Measurements from ENCODE around the gene UBE2L3. TPM values are rescaled to one million over a fixed set of nuclear protein-coding genes. Genes with fewer than 3 reads are reported as not detected.
"Not testable (repeated sequence)": the region's sequence is repeated elsewhere in the genome, so short reads cannot be mapped to it uniquely, and the experiment has no call there.

UBE2L3 gene
- total RNA-seq, 1 experiment from 2014 or later: 91.2 TPM

DNA sequence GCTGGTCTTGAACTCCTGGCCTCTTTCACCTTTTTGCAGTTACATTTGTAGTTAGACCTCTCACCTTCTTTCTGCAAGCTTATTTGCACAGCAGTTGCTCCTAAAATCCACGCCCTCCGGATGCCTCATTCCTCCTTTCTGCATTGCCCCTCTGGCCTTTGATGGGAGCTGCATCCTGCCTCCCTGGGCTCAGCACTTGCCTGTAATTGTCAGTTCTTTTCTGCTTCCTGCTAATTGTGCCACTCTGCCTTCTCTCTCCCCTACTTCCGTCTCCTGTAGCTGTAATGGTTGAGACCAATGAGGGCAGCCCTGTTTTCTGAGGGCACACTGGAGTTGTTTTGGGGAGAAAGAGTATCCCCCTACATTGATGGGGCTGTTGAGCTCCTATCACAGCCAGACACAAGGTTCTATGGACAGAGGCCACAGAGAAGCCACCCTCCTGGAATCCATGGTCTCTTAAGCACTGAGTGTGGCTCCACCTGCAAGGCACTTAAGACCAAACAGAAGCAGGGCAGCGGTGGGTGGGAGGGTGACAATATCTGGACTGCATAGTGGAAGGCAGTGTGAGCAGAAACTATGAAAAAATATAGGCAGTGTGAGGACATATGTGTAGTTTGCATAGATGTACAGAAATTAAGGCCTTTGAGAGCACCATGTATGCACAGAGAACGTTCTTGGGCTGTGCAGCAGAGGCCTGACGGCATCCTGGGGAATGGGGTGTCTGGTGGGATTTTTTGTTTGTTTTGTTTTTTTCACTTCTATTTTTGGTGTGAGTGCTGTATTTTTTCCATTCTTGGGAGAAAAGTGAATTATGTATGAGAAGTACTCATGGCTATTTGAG is 31.8 kb downstream of the UBE2L3 start:
- DNase-seq (ENCODE audit: low read depth): no peak

GRCh38 chr22:21602579-21602978 is 35.1 kb downstream of the UBE2L3 start:
- no peak for DNase-seq (ENCODE audit: low read depth)

- DNase-seq (ENCODE audit: low read depth): no peak
Measured at GRCh38 chr22:21603973-21604372, 36.5 kb downstream of the UBE2L3 start.

DNA sequence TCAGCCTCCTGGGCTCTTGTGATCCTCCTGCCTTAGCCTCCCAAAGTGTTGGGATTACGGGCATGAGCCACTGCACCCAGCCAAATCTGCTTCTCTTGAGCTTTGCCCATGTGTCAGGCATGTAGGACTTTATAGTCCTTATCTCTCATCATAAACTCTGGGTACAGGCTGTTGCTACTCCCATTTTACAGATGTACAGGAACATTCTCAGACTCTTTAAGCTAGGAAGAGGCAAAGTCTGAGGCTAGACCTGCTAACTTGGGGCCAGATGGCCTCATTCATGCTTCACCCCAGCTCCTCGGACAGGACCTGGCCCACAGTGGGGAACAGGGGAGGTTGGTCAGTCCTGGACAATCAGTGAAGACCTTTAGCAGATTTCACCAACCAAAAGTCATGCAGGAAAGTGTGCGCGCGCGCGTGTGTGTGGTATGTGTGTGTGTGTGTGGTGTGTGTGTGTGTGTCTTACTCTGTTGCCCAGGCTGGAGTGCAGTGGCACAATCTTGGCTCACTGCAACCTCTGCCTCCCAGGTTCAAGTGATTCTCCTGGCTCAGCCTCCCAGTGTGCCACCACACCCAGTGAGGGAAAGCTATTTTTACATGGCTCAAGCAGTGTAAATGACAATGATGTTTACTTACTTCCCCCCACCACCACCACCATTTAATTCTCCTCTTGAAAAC is 38.5 kb downstream of the UBE2L3 start:
- DNase-seq (ENCODE audit: low read depth): no peak

- DNase-seq (ENCODE audit: low read depth): peak; percentile 86
Measured at GRCh38 chr22:21606775-21607174, 39.3 kb downstream of the UBE2L3 start.

GRCh38 chr22:21609556-21610157 is 42.1 kb downstream of the UBE2L3 start:
- DNase-seq (ENCODE audit: low read depth): not testable (repeated sequence)

DNA sequence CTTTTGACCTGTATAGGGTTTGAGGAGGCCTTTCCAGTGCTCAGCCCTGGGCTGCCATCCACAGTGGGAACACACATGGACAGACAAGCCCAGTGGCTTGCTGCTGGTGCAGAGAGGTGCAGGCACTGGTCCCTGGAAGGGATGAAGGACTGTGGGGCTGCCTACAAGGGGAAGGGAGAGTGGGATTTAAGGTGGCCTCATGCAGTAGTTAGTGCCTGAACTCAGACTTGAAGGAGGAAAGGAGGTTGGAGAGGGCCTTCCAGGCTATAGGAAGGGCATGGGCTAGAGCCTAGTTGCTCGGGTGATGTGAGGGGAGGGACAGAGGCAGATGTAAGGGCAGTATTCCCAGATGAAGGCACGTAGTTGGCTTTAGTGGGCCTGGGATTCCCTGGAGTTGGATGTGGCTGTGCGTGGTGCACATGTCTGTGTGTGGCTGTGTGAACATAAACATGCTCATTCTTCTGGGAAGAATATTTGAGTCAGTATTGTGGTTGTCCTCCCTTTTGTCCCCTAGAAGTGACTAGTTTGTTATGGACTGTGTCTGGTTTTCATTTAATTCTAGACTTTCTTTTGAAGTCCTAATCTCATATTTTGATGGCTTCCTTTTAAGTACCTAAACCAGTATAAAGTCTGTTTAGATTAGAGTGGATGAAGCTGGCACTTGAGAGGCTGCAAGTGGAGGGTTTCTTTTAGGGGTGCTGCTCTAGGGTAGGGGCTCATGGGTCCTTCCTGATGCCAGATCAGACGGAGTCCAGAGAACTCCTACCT is 43.9 kb downstream of the UBE2L3 start:
- DNase-seq (ENCODE audit: low read depth): no peak

DNA sequence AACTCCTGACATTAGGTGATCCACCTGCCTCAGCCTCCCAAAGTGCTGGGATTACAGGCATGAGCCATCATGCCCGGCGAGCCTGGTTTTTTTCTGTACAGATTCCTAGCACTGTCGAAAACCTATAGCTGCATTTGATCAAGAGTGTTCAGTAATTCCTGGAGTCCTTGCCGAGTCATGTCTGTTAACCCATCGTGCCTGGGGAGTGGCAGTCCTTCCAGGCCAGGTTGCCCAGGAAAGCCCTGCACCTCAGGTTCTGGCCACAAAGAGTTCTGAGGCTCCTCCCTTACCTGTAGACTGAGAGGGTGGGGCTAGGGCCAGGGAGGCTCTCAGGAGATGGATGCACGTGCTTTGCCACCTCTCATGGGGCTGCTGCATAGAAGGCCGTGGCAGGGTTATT is 45.3 kb downstream of the UBE2L3 start:
- DNase-seq (ENCODE audit: low read depth): no peak

DNA sequence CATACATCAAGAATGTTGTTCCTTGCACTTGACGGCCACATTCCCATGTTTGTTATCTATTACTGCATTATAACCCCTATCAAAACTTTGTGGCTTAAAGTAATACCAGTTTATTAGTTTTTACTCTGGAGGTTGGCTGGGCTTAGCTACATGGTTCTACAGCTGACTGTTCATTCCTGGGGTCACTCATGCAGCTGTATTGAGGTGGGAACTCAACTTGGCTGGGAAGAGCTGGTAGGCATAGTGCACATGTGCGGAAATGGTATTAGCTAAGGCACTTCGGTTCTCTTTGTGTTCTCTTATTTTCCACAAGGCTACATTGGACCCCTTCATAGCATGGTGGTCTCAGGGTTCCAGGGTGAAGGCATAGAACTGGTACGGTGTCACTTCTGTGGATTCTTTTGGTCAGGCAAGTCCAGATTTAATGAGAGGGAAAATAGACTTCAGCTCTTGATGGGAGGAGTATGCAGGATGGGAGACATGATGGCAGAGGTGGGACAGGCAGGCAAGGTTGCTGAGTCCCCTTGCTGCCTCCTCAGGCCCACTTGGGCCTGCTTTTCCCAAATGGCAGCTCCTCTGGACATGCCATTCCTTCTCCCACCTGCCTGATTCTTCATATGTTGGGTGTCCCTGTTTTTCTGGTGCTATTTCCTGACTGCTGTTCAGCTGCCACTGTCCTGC is 46.2 kb downstream of the UBE2L3 start:
- no peak for DNase-seq (ENCODE audit: low read depth)

GRCh38 chr22:21615731-21616130 is 48.2 kb downstream of the UBE2L3 start:
- no peak for DNase-seq (ENCODE audit: low read depth)

DNA sequence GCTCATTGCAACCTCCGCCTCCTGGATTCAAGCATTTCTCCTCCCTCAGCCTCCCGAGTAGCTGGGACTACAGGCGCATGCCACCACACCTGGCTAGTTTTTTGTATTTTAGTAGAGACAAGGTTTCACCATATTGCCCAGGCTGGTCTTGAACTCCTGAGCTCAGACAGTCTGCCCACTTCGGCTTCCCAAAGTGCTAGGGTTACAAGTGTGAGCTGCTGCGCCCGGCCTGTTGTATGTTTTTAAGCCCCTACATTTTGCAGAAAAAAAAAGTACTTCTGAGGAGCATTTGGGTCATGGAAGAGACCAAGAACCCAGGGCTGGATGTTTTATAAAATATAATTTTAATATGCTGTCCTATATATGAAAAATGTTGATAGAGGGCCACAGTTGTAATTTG is 49.8 kb downstream of the UBE2L3 start:
- DNase-seq (ENCODE audit: low read depth): not testable (repeated sequence)

DNA sequence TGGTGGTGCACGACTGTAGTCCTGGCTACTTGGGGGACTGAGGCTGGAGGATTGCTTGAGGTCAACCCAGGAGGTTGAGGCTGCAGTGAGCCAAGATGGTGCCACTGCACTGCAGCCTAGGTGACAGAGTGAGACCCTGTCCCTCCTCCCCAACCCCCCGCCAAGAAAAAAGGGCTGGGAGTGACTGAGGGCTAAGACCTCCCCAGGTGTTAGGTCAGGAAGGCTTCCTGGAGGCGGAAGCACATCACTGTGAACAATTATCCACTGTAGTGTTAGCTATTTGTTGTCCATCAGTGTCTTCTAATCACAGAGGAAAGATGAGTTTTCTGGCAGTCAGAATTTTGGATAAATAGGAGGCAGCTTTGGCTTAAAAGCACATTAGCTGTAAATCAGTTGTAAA is 53.5 kb downstream of the UBE2L3 start:
- DNase-seq (ENCODE audit: low read depth): no peak

GRCh38 chr22:21622011-21622918 is 54.8 kb downstream of the UBE2L3 start:
- DNase-seq (ENCODE audit: low read depth): no peak

- no peak for DNase-seq (ENCODE audit: low read depth)
Measured at GRCh38 chr22:21622919-21623647, 55.6 kb downstream of the UBE2L3 start.

DNA sequence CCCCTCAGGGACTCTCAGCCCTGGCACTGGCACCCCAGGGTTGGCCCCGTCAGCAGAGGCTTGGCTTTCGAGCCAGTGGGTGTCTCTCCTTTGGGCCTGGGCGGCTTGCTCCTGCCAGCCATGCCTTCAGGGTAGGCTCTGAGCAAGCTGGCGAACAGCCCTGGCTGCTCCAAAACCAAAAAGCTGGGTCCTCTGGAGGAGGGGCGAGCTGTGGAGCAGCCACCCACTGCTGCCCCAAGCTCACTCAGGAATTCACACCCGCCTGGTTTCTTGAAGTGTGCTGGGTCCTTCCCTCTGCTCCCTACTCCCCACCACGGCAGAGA is 56.1 kb downstream of the UBE2L3 start:
- DNase-seq (ENCODE audit: low read depth): no peak

DNA sequence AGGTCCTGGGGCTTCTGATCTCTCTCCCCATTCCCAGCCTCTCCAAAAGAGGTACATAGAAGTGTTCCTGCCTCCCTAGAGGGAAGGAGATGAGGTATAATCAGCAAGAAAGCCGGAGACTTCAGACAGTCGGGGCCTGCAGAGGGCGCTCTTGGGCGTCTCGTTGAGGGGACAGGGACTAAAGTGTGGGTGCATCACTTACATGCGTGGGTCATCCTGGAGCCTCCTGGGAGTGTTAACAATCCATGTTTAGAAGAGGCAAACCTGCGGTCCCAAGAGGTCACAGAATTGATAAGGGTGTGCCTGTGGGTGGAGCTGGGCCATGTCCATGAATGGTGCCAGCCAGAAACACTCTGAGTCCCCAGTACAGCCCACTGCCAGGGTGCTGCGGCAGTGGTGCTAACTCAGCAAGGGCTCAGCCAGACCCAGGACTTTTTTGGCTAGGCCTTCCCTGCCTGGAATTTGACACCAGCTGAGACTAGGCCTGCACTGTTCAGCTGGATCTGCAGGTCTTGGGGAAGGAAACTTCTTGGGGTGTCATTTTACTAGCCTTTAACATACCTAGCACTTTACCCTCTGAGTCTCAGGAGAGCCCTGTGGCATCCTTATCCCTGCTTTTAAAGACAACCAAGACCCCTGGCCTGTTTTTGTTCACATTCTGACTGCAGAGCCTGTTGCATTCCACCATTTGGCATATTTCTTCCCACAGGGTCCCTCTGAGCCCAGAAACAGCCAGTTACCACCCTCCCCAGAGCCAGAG is 56.8 kb downstream of the UBE2L3 start:
- DNase-seq (ENCODE audit: low read depth): no peak

DNA sequence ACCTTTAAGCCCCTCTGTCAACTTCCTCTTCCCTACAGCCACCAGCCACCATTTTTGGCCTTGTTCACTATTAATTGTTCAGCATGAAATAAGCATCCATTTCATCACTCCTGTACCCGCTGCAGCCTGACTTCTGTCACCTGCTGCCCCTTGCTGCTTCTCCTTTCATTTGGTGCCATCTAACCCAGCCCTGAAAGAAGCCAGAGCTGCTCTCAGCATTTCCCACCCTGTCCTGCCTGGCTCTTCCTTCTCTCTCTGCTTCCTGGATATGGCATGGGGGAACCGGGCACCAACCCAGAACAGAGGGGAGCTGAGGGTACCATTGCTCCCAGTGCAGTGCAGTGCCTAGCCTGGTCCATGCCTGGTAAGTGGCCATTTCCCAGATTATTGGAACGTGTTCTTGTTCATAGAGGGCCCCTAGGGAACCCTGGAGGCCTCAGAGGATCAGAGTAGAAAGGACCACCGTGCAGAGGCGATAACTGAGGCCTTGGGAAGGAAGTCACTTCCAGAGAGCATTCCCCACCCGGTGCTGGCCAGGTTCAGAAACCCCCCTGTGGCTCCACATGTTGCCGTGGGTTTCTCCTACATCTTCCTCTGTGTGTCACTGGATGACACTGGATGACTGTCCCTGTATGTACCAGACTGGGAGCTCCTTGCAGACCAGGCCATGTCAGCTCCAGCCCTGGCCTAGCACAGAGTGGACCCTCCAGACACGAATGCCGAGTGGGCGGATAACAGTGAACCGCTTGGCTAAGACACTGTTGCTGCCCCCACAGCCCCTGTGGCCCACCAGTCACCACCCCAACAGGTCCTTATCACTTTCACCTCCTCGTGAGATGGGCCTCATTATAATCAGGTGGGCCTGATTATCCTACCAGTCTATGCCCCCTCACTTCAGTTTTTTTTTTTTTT is 57.6 kb downstream of the UBE2L3 start:
- no peak for DNase-seq (ENCODE audit: low read depth)
